ENCODE data around the gene CHRNE. TPM values are rescaled to one million over a fixed set of nuclear protein-coding genes. Genes with fewer than 3 reads are reported as not detected.

The CHRNE gene
- total RNA-seq, 1 donor = 4.9 TPM

- no peak for DNase-seq (ENCODE audit: low read depth)
- H3K4me3 ChIP-seq (ENCODE audit: low read depth, low read length) = no peak overlapping the region
- no peak for TF ChIP-seq CTCF (IDR thresholded peaks at IDR 0.05; ENCODE audit: insufficient read depth, low read length)
Observed at GRCh38 chr17:4884489-4884888, 18.4 kb downstream of the CHRNE start.

GRCh38 chr17:4881761-4882555 is 20.9 kb downstream of the CHRNE start:
- DNase-seq (ENCODE audit: low read depth) = peak; percentile 32
- H3K4me3 ChIP-seq (ENCODE audit: low read depth, low read length) = no peak overlapping the region
- peak; percentile 81 for TF ChIP-seq CTCF (IDR thresholded peaks at IDR 0.05; ENCODE audit: insufficient read depth, low read length)

- no peak for TF ChIP-seq CTCF (IDR thresholded peaks at IDR 0.05; ENCODE audit: insufficient read depth, low read length)
- no peak for DNase-seq (ENCODE audit: low read depth)
- H3K4me3 ChIP-seq (ENCODE audit: low read depth, low read length) = no peak overlapping the region
Observed at GRCh38 chr17:4880857-4881256, 22.0 kb downstream of the CHRNE start.

GRCh38 chr17:4879601-4880000 is 23.3 kb downstream of the CHRNE start:
- DNase-seq (ENCODE audit: low read depth) = no peak
- TF ChIP-seq CTCF (IDR thresholded peaks at IDR 0.05; ENCODE audit: insufficient read depth, low read length) = no peak

GRCh38 chr17:4877089-4877488 is 25.8 kb downstream of the CHRNE start:
- DNase-seq (ENCODE audit: low read depth) = peak; percentile 16
- TF ChIP-seq CTCF (IDR thresholded peaks at IDR 0.05; ENCODE audit: insufficient read depth, low read length) = no peak
- H3K4me3 ChIP-seq (ENCODE audit: low read depth, low read length) = no peak overlapping the region

More at GRCh38 chr17:4879601-4880000, 23.3 kb downstream of the CHRNE start:
- H3K4me3 ChIP-seq (ENCODE audit: low read depth, low read length) = no peak overlapping the region

- no peak for TF ChIP-seq CTCF (IDR thresholded peaks at IDR 0.05; ENCODE audit: insufficient read depth, low read length)
- no peak overlapping the region for H3K4me3 ChIP-seq (ENCODE audit: low read depth, low read length)
- peak; percentile 9 for DNase-seq (ENCODE audit: low read depth)
Observed at GRCh38 chr17:4872786-4873185, 30.1 kb downstream of the CHRNE start.

Data from fibroblast of the aortic adventitia (primary cell).